ENCODE measurements around the gene GDF10.

DNA sequence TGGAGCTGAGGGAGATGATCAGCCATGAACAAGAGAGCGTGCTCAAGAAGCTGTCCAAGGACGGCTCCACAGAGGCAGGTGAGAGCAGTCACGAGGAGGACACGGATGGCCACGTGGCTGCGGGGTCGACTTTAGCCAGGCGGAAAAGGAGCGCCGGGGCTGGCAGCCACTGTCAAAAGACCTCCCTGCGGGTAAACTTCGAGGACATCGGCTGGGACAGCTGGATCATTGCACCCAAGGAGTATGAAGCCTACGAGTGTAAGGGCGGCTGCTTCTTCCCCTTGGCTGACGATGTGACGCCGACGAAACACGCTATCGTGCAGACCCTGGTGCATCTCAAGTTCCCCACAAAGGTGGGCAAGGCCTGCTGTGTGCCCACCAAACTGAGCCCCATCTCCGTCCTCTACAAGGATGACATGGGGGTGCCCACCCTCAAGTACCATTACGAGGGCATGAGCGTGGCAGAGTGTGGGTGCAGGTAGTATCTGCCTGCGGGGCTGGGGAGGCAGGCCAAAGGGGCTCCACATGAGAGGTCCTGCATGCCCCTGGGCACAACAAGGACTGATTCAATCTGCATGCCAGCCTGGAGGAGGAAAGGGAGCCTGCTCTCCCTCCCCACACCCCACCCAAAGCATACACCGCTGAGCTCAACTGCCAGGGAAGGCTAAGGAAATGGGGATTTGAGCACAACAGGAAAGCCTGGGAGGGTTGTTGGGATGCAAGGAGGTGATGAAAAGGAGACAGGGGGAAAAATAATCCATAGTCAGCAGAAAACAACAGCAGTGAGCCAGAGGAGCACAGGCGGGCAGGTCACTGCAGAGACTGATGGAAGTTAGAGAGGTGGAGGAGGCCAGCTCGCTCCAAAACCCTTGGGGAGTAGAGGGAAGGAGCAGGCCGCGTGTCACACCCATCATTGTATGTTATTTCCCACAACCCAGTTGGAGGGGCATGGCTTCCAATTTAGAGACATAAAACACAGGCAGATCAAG lies 25.6 kb downstream of the GDF10 start:
- no peak for TF ChIP-seq EZH2 (IDR thresholded peaks at IDR 0.05; ENCODE audit: borderline replicate concordance, insufficient read depth, low read depth, low read length, poor library complexity, severe bottlenecking)
- TF ChIP-seq, protein P1, sequence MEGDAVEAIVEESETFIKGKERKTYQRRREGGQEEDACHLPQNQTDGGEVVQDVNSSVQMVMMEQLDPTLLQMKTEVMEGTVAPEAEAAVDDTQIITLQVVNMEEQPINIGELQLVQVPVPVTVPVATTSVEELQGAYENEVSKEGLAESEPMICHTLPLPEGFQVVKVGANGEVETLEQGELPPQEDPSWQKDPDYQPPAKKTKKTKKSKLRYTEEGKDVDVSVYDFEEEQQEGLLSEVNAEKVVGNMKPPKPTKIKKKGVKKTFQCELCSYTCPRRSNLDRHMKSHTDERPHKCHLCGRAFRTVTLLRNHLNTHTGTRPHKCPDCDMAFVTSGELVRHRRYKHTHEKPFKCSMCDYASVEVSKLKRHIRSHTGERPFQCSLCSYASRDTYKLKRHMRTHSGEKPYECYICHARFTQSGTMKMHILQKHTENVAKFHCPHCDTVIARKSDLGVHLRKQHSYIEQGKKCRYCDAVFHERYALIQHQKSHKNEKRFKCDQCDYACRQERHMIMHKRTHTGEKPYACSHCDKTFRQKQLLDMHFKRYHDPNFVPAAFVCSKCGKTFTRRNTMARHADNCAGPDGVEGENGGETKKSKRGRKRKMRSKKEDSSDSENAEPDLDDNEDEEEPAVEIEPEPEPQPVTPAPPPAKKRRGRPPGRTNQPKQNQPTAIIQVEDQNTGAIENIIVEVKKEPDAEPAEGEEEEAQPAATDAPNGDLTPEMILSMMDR (IDR thresholded peaks at IDR 0.05) = no peak
